ENCODE measurements around the gene DUS3L. TPM values are rescaled to one million over a fixed set of nuclear protein-coding genes. Genes with fewer than 3 reads are reported as not detected.

DUS3L gene
- total RNA-seq, 1 experiment from 2014 or later: 67.0 TPM

- H4K5ac ChIP-seq (ENCODE audit: insufficient read length, low read depth, low read length): no peak overlapping the region
- H3K4me1 Mint-ChIP-seq: peaks cover 0 to 6% of the 10 kb centered on the region in 2 experiments; a peak in 1 of 4 replicates
Observed at GRCh38 chr19:5821521-5822180, 30.7 kb upstream of the DUS3L start.

More at GRCh38 chr19:5821521-5822180, 30.7 kb upstream of the DUS3L start:
- H3K4me2 ChIP-seq (ENCODE audit: insufficient read depth, insufficient read length, low read length): no peak overlapping the region
- no peak overlapping the region for H2BK120ac ChIP-seq (ENCODE audit: low read depth, low read length, poor library complexity, severe bottlenecking)
- H4K20me1 ChIP-seq (ENCODE audit: control insufficient read depth, insufficient read depth, insufficient read length): no peaks in the 10 kb centered on the region
- no peak overlapping the region for H3T11ph ChIP-seq (ENCODE audit: low read length)
- no peak for TF ChIP-seq CTCF (conservative IDR thresholded peaks at IDR 0.05)
- Mint-ChIP-seq H3K27me3 (ENCODE audit: low read depth) (peaks cover 25% of the 10 kb centered on the region), H3K4me3 (no peak overlapping the region), H3K9me3 (peaks cover 0 to 1% of the 10 kb centered on the region in 2 experiments; a peak in 1 of 5 replicates), H3K36me3 (ENCODE audit: insufficient read depth in 1 of 3, low read depth in 3 of 3) (no peaks in the 10 kb centered on the region), H3K27ac (no peak overlapping the region)
- H3K14ac ChIP-seq (ENCODE audit: insufficient read depth, low read length): no peak overlapping the region
- H2BK5ac ChIP-seq (ENCODE audit: insufficient read length, low read length): no peak overlapping the region
- no peak overlapping the region for H3K23ac ChIP-seq (ENCODE audit: insufficient read length, low read depth, low read length)
- no peaks in the 10 kb centered on the region for H3K4me1 ChIP-seq (ENCODE audit: insufficient read depth, low read length)
- WGBS (ENCODE audit: extremely low coverage, insufficient read length, low lambda C conversion rate): no CpG with 5 or more reads among the region's 8 CpGs
- no peak for DNase-seq
- no peak overlapping the region for H2BK12ac ChIP-seq (ENCODE audit: insufficient read length, low read depth, low read length)
- no peaks in the 10 kb centered on the region for H3K79me2 ChIP-seq (ENCODE audit: insufficient read depth, low read length)
- no peak overlapping the region for H4K91ac ChIP-seq (ENCODE audit: insufficient read length, low read depth, low read length)
- H4K8ac ChIP-seq (replicated peaks; ENCODE audit: insufficient read length, low read depth, low read length): no peak overlapping the region
- no peak overlapping the region for H3K18ac ChIP-seq (ENCODE audit: insufficient read length, low read depth, low read length)
- no peak overlapping the region for H3K4ac ChIP-seq (ENCODE audit: low read depth, low read length)
- no peak overlapping the region for H2AFZ ChIP-seq (ENCODE audit: low read length)
- H3K79me1 ChIP-seq (ENCODE audit: insufficient read depth, low read depth, low read length, poor library complexity, severe bottlenecking): no peaks in the 10 kb centered on the region
- H3K9me3 ChIP-seq (ENCODE audit: control insufficient read depth, low read depth, low read length): no peaks in the 10 kb centered on the region
- no peak overlapping the region for H2AK5ac ChIP-seq (ENCODE audit: insufficient read length, low read length)
- no peaks in the 10 kb centered on the region for H3K23me2 ChIP-seq (ENCODE audit: insufficient read length, low read depth, low read length, poor library complexity, severe bottlenecking)
- H3K56ac ChIP-seq (ENCODE audit: insufficient read length, low read depth, low read length): no peak overlapping the region
- H2BK15ac ChIP-seq (ENCODE audit: low read depth, low read length): no peak overlapping the region
- H2BK20ac ChIP-seq (ENCODE audit: low read depth, low read length, poor library complexity, severe bottlenecking): no peak overlapping the region
- no peak overlapping the region for H3K27ac ChIP-seq (ENCODE audit: insufficient read length, low read depth, low read length)
- H3K9ac ChIP-seq (ENCODE audit: extremely low read depth, insufficient read length, low read length): no peak overlapping the region
- no peaks in the 10 kb centered on the region for H3K27me3 ChIP-seq (ENCODE audit: insufficient read depth, low read length)
